Mesenchymal stem cell (in vitro differentiated cells and primary cell): Measurements from ENCODE around the gene ARHGAP36.

ENCODE experiments used
- DNase-seq: peaks from one replicate; pipeline ENCODE4 v3.0.0-alpha.2; 2013
- H2AFZ ChIP-seq: one replicate; pipeline ENCODE4 v1.6.1; 2013; ENCODE audit warnings: low read depth, mild to moderate bottlenecking, control low read depth, inconsistent platforms, low read length, moderate library complexity
- H2AK5ac ChIP-seq: 2 replicates; pipeline ENCODE4 v1.6.1; 2013; ENCODE audit warnings: low read length, moderate library complexity, mild to moderate bottlenecking, inconsistent platforms; ENCODE audit not compliant: severe bottlenecking
- H2BK120ac ChIP-seq: one replicate; pipeline ENCODE4 v1.6.1; 2013; ENCODE audit warnings: low read depth, mild to moderate bottlenecking, inconsistent platforms, low read length, moderate library complexity
- H2BK12ac ChIP-seq, 2 experiments: one replicate each; pipeline ENCODE4 v1.6.1; 2013; ENCODE audit warnings: inconsistent platforms in 2 of 2, low read length in 2 of 2, mild to moderate bottlenecking in 2 of 2, moderate library complexity in 2 of 2, control low read depth in 1 of 2
- H2BK15ac ChIP-seq: one replicate; pipeline ENCODE4 v1.6.1; 2013; ENCODE audit warnings: mild to moderate bottlenecking, low read depth, inconsistent platforms; ENCODE audit not compliant: poor library complexity, severe bottlenecking
- H2BK5ac ChIP-seq: 2 replicates; pipeline ENCODE4 v1.6.1; 2013; ENCODE audit warnings: low read depth, mild to moderate bottlenecking, low read length, control low read depth, inconsistent platforms; ENCODE audit not compliant: poor library complexity, severe bottlenecking
- H3K14ac ChIP-seq, 2 experiments: one replicate each; pipeline ENCODE4 v1.6.1; 2013; ENCODE audit warnings: inconsistent platforms in 2 of 2, low read length in 2 of 2, control low read depth in 1 of 2, mild to moderate bottlenecking in 1 of 2, moderate library complexity in 1 of 2
- H3K18ac ChIP-seq, 2 experiments: one replicate each; pipeline ENCODE4 v1.6.1; 2013; ENCODE audit warnings: inconsistent platforms in 2 of 2, low read length in 2 of 2, control low read depth in 1 of 2, low read depth in 1 of 2, mild to moderate bottlenecking in 1 of 2
- H3K23ac ChIP-seq, 2 experiments: one replicate each; pipeline ENCODE4 v1.6.1; 2013; ENCODE audit warnings: inconsistent platforms in 2 of 2, low read length in 2 of 2, mild to moderate bottlenecking in 2 of 2, moderate library complexity in 2 of 2, control low read depth in 1 of 2
- H3K27ac ChIP-seq: 2 replicates; pipeline ENCODE4 v1.5.1; 2013; ENCODE audit warnings: mild to moderate bottlenecking, moderate library complexity, low read length, control low read depth, inconsistent platforms; ENCODE audit not compliant: poor library complexity, severe bottlenecking
- H3K27me3 ChIP-seq, 2 experiments: 2 replicates each; pipeline versions ENCODE4 v1.6.1 to v1.7.0; 2013; ENCODE audit warnings: low read length in 2 of 2, mild to moderate bottlenecking in 2 of 2, moderate library complexity in 2 of 2, control low read depth in 1 of 2, inconsistent platforms in 1 of 2; ENCODE audit not compliant: control insufficient read depth in 1 of 2, insufficient read depth in 1 of 2
- H3K36me3 ChIP-seq, 2 experiments: 2 replicates each; pipeline versions ENCODE4 v1.6.1 to v1.7.0; 2013; ENCODE audit warnings: low read length in 2 of 2, control low read depth in 1 of 2, inconsistent platforms in 1 of 2, low read depth in 1 of 2, mild to moderate bottlenecking in 1 of 2; ENCODE audit not compliant: insufficient read depth in 2 of 2, control insufficient read depth in 1 of 2
- H3K4ac ChIP-seq, 2 experiments: one replicate each; pipeline ENCODE4 v1.6.1; 2013; ENCODE audit warnings: inconsistent platforms in 2 of 2, low read length in 2 of 2, mild to moderate bottlenecking in 2 of 2, moderate library complexity in 2 of 2, control low read depth in 1 of 2, low read depth in 1 of 2
- H3K4me1 ChIP-seq: 2 replicates; pipeline ENCODE4 v1.6.1; 2013; ENCODE audit warnings: low read depth, low read length, control low read depth; ENCODE audit not compliant: control insufficient read depth, insufficient read depth
- H3K4me2 ChIP-seq: 2 replicates; pipeline ENCODE4 v1.6.1; 2013; ENCODE audit warnings: low read length, mild to moderate bottlenecking, inconsistent platforms; ENCODE audit not compliant: poor library complexity, severe bottlenecking
- H3K4me3 ChIP-seq, 2 experiments: 2 replicates each; pipeline versions ENCODE4 v1.5.1 to v1.7.0; 2013; ENCODE audit warnings: low read length in 2 of 2, mild to moderate bottlenecking in 2 of 2, control low read depth in 1 of 2, low read depth in 1 of 2; ENCODE audit not compliant: insufficient read depth in 1 of 2
- H3K79me1 ChIP-seq: replicated peaks from 2 replicates; pipeline ENCODE4 v1.6.1; 2013; ENCODE audit warnings: mild to moderate bottlenecking, control low read depth, low read length, inconsistent platforms; ENCODE audit not compliant: poor library complexity, severe bottlenecking
- H3K9ac ChIP-seq: 2 replicates; pipeline ENCODE4 v1.7.0; 2013; ENCODE audit warnings: mild to moderate bottlenecking, low read length, moderate library complexity
- H3K9me3 ChIP-seq: 2 replicates; pipeline ENCODE4 v1.7.0; 2013; ENCODE audit warnings: mild to moderate bottlenecking, low read length; ENCODE audit not compliant: control insufficient read depth
- H4K8ac ChIP-seq: one replicate; pipeline ENCODE4 v1.6.1; 2013; ENCODE audit warnings: inconsistent platforms, mild to moderate bottlenecking, low read length, moderate library complexity
- H4K91ac ChIP-seq: one replicate; pipeline ENCODE4 v1.6.1; 2013; ENCODE audit warnings: mild to moderate bottlenecking, low read length, inconsistent platforms
- WGBS: methylation state at CpG from one replicate; pipeline ENCODE4 v1.1.7; 2013; ENCODE audit warnings: mixed read lengths; 5-methylcytosine and 5-hydroxymethylcytosine counted together

Gene ARHGAP36

GRCh38 chrX:131034063-131034462 lies 24.1 kb upstream of the ARHGAP36 start:
- H3K4me1 ChIP-seq = no peaks in the 10 kb centered on the region

DNA sequence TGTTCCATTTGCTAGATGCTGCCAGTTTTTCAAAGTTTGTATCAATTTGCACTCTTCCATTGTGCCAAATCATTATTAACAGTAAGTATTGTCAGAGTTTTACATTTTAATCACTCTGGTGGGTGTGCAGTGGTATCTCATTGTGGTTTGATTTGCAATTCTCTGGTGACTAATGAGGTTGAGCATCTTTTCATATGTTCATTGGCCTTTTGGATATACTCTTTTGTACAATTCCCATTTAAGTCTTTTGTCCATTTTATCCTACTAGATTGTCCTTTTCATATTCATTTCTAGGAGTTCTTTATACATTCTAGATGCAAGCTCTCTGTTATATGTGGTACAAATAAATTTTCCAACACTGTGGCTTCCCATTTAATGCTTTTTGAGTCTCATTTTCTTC lies 17.4 kb upstream of the ARHGAP36 start:
- no peak overlapping the region for H2BK5ac ChIP-seq
- H2BK12ac ChIP-seq = no peak overlapping the region
- H3K36me3 ChIP-seq = no peaks in the 10 kb centered on the region
- no peaks in the 10 kb centered on the region for H3K4me1 ChIP-seq
- no peak overlapping the region for H3K9ac ChIP-seq
- H3K23ac ChIP-seq = no peak overlapping the region
- H3K9me3 ChIP-seq = no peaks in the 10 kb centered on the region
- H3K27me3 ChIP-seq = peaks cover 0 to 78% of the 10 kb centered on the region in 2 experiments
- H3K18ac ChIP-seq = no peak overlapping the region
- no peak overlapping the region for H3K4ac ChIP-seq
- H3K79me1 ChIP-seq = no peaks in the 10 kb centered on the region
- no peak overlapping the region for H4K91ac ChIP-seq
- no peak overlapping the region for H2BK15ac ChIP-seq
- no peak overlapping the region for H2BK120ac ChIP-seq
- no peak overlapping the region for H3K14ac ChIP-seq
- H2AFZ ChIP-seq = no peak overlapping the region
- no peak overlapping the region for H3K4me2 ChIP-seq
- H4K8ac ChIP-seq = no peak overlapping the region
- no peak overlapping the region for H2AK5ac ChIP-seq
- H3K4me3 ChIP-seq = no peak overlapping the region
- DNase-seq = no peak
- H3K27ac ChIP-seq = no peak overlapping the region

More at GRCh38 chrX:131034063-131034462, 24.1 kb upstream of the ARHGAP36 start:
- Histone ChIP-seq H3K9ac (no peak overlapping the region), H3K18ac (no peak overlapping the region), H3K9me3 (no peaks in the 10 kb centered on the region), H3K79me1 (no peaks in the 10 kb centered on the region), H2BK120ac (no peak overlapping the region), H2AK5ac (no peak overlapping the region), H2BK15ac (no peak overlapping the region), H3K27me3 (peaks cover 0 to 47% of the 10 kb centered on the region in 2 experiments), H4K91ac (no peak overlapping the region), H3K4ac (no peak overlapping the region), H3K4me2 (no peak overlapping the region), H2BK12ac (no peak overlapping the region), H2AFZ (no peak overlapping the region), H3K27ac (no peak overlapping the region), H4K8ac (no peak overlapping the region), H3K14ac (no peak overlapping the region), H2BK5ac (no peak overlapping the region), H3K4me3 (no peak overlapping the region), H3K36me3 (no peaks in the 10 kb centered on the region), H3K23ac (no peak overlapping the region)
- no peak for DNase-seq
- WGBS = 76% methylated on average over 4 of the region's 7 CpGs

GRCh38 chrX:131041667-131042066 lies 16.5 kb upstream of the ARHGAP36 start:
- Histone ChIP-seq H3K4me2 (no peak overlapping the region), H3K4me3 (no peak overlapping the region), H2BK12ac (no peak overlapping the region), H3K79me1 (no peaks in the 10 kb centered on the region), H2AK5ac (no peak overlapping the region), H2BK5ac (no peak overlapping the region), H3K9ac (no peak overlapping the region), H2BK120ac (no peak overlapping the region), H4K91ac (no peak overlapping the region), H2AFZ (no peak overlapping the region), H3K18ac (no peak overlapping the region), H3K14ac (no peak overlapping the region), H3K4me1 (no peaks in the 10 kb centered on the region), H4K8ac (no peak overlapping the region), H2BK15ac (no peak overlapping the region), H3K9me3 (no peaks in the 10 kb centered on the region), H3K4ac (no peak overlapping the region), H3K23ac (no peak overlapping the region), H3K27me3 (peaks cover 0 to 76% of the 10 kb centered on the region in 2 experiments), H3K36me3 (no peaks in the 10 kb centered on the region), H3K27ac (no peak overlapping the region)
- DNase-seq = no peak
- WGBS = 100% methylated on average over 1 of the region's 6 CpGs

DNA sequence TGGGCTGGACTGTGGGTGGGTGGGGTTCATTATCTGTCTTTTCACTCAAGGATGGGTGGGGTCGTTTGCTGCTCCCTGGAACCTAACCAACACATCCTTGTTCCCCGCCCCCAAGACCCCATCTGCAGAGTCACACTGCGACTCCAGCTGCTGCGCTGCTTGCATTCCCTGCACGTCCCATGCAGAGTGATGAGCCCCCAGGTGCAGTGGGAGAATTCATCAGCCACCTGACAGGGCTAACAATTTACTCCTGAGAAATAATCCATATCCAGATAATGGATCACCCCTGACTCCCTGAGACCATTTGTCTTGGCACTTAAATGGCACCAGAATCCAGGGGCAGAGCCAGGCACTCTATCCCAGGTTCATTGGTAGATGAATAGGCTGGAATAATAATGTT lies 12.4 kb upstream of the ARHGAP36 start:
- H3K4ac ChIP-seq = no peak overlapping the region
- no peak overlapping the region for H2BK12ac ChIP-seq
- no peak overlapping the region for H2AFZ ChIP-seq
- peaks cover 4 to 72% of the 10 kb centered on the region in 2 experiments for H3K27me3 ChIP-seq
- no peak overlapping the region for H3K23ac ChIP-seq
- H3K4me1 ChIP-seq = no peaks in the 10 kb centered on the region
- no peak overlapping the region for H3K14ac ChIP-seq
- no peak overlapping the region for H4K8ac ChIP-seq
- H3K18ac ChIP-seq = no peak overlapping the region
- H2AK5ac ChIP-seq = no peak overlapping the region
- no peak overlapping the region for H3K4me2 ChIP-seq
- no peak overlapping the region for H2BK5ac ChIP-seq
- H4K91ac ChIP-seq = no peak overlapping the region
- H3K4me3 ChIP-seq = no peak overlapping the region
- no peak overlapping the region for H2BK15ac ChIP-seq
- WGBS = 67% methylated on average over 5 of the region's 5 CpGs
- no peak overlapping the region for H2BK120ac ChIP-seq
- no peaks in the 10 kb centered on the region for H3K36me3 ChIP-seq
- DNase-seq = no peak
- H3K9me3 ChIP-seq = no peaks in the 10 kb centered on the region
- H3K79me1 ChIP-seq = no peaks in the 10 kb centered on the region
- H3K9ac ChIP-seq = no peak overlapping the region
- H3K27ac ChIP-seq = no peak overlapping the region
